ENCODE results near the gene TOR2A.
A peak's percentile ranks its signal among the peaks of the same experiment; 100 is the strongest.

Gene TOR2A

DNA sequence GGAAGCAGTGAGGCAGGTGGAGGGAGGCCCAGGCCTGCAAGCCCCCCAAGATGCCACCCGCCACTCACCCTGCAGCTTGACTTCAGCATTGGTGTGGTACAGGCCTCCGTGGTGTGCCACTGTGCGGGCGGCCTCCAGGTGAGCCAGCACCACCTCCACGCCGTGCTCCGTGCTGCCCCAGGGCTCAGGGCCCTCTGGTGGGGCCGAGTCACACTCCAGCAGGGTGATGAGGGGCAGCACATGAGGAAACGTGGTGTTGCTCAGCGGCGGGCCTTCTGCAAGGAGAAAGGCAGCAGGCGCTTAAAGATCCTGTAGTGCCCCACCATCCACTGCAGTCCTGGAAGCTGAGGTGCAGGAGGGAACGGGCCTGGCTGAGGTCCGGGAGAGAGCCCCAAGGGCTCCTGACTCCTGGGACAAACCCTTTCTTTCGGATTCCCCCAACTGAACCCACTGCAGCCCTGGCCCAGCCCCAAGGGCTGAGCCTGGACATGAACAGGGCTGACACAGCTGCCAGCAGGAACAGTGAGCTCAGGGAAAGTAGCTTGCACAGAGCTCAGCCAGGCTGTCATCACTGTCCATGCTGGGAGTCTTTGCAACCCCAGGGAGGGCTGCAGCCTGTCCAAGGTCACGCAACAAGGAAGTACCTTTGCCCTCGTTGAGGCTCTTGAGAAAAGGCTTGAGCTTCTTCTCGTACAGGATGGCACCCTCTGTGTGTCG, 4.7 kb upstream of the TOR2A start:
- no peak overlapping the region for H3K14ac ChIP-seq (ENCODE audit: low read length)
- H3K9ac ChIP-seq (ENCODE audit: low read depth, low read length, poor library complexity), result no peak overlapping the region
- H3K23ac ChIP-seq (ENCODE audit: low read depth, low read length, poor library complexity), result peak overlapping the region; percentile 35
- peak overlapping the region; percentile 32 for H2AFZ ChIP-seq (ENCODE audit: low read length)
- H3K9me3 ChIP-seq (replicated peaks in 1 of 2; ENCODE audit: control insufficient read depth in 2 of 2, insufficient read depth in 1 of 2, low read depth in 1 of 2, low read length in 2 of 2), result no peaks in the 10 kb centered on the region
- H3K79me1 ChIP-seq (ENCODE audit: low read depth, low read length), result no peaks in the 10 kb centered on the region
- H3K4me3 ChIP-seq (ENCODE audit: low read length in 2 of 2), result no peak overlapping the region
- no peak overlapping the region for H2BK120ac ChIP-seq (ENCODE audit: low read depth, low read length)
- H2BK15ac ChIP-seq (ENCODE audit: low read length), result no peak overlapping the region
- no peak overlapping the region for H3K27ac ChIP-seq (replicated peaks; ENCODE audit: low read length)
- H3K4me2 ChIP-seq (ENCODE audit: insufficient read depth, low read length, poor library complexity, severe bottlenecking), result no peak overlapping the region
- no peak overlapping the region for H4K8ac ChIP-seq (ENCODE audit: low read depth, low read length)
- H4K91ac ChIP-seq (ENCODE audit: low read depth, low read length, poor library complexity), result peak overlapping the region; percentile 68
- no peak overlapping the region for H3K4ac ChIP-seq (ENCODE audit: low read length)
- no peak for DNase-seq (ENCODE audit: low spot score)
- peaks cover 0 to 6% of the 10 kb centered on the region in 2 donors for H3K36me3 ChIP-seq (replicated peaks in 1 of 2; ENCODE audit: control insufficient read depth in 2 of 2, insufficient read depth in 2 of 2, low read length in 2 of 2)
- H3K4me1 ChIP-seq (ENCODE audit: control insufficient read depth in 2 of 2, insufficient read depth in 1 of 2, low read depth in 1 of 2, low read length in 2 of 2), result peaks cover 8 to 17% of the 10 kb centered on the region in 2 donors
- peaks cover 0 to 3% (median 0%) of the 10 kb centered on the region in 3 experiments for H3K27me3 ChIP-seq (ENCODE audit: control insufficient read depth in 3 of 3, insufficient read depth in 3 of 3, low read depth in 1 of 3, low read length in 3 of 3)
- H2BK5ac ChIP-seq (ENCODE audit: low read length), result peak overlapping the region; percentile 49
- no peak overlapping the region for H2BK12ac ChIP-seq (ENCODE audit: low read length)
- H3K18ac ChIP-seq (ENCODE audit: low read length), result no peak overlapping the region
- no CpG with 5 or more reads among the region's 19 CpGs for WGBS, 2 donors (ENCODE audit: extremely low coverage in 2 of 2, insufficient read length in 2 of 2, insufficient replicate concordance in 1 of 2)
- H2AK5ac ChIP-seq (ENCODE audit: low read depth, low read length), result peak overlapping the region; percentile 74

GRCh38 chr9:127738666-127739065, 3.6 kb upstream of the TOR2A start:
- Histone ChIP-seq H4K91ac (ENCODE audit: low read depth, low read length, poor library complexity) (no peak overlapping the region), H3K36me3 (replicated peaks in 1 of 2; ENCODE audit: control insufficient read depth in 2 of 2, insufficient read depth in 2 of 2, low read length in 2 of 2) (peaks cover 0 to 2% of the 10 kb centered on the region in 2 donors), H3K18ac (ENCODE audit: low read length) (peak overlapping the region; percentile 27), H3K27me3 (ENCODE audit: control insufficient read depth in 3 of 3, insufficient read depth in 3 of 3, low read depth in 1 of 3, low read length in 3 of 3) (no peaks in the 10 kb centered on the region), H3K23ac (ENCODE audit: low read depth, low read length, poor library complexity) (no peak overlapping the region), H3K4me3 (ENCODE audit: low read length in 2 of 2) (no peak overlapping the region), H3K14ac (ENCODE audit: low read length) (no peak overlapping the region), H3K27ac (replicated peaks; ENCODE audit: low read length) (no peak overlapping the region), H2BK5ac (ENCODE audit: low read length) (peak overlapping the region; percentile 62), H2BK120ac (ENCODE audit: low read depth, low read length) (no peak overlapping the region), H4K8ac (ENCODE audit: low read depth, low read length) (no peak overlapping the region), H2BK12ac (ENCODE audit: low read length) (peak overlapping the region; percentile 26), H3K4ac (ENCODE audit: low read length) (no peak overlapping the region), H2BK15ac (ENCODE audit: low read length) (peak overlapping the region; percentile 39), H3K4me1 (ENCODE audit: control insufficient read depth in 2 of 2, insufficient read depth in 1 of 2, low read depth in 1 of 2, low read length in 2 of 2) (peaks cover 11 to 21% of the 10 kb centered on the region in 2 donors), H3K4me2 (ENCODE audit: insufficient read depth, low read length, poor library complexity, severe bottlenecking) (no peak overlapping the region), H3K9ac (ENCODE audit: low read depth, low read length, poor library complexity) (peak overlapping the region; percentile 54), H3K79me1 (ENCODE audit: low read depth, low read length) (no peaks in the 10 kb centered on the region), H3K9me3 (replicated peaks in 1 of 2; ENCODE audit: control insufficient read depth in 2 of 2, insufficient read depth in 1 of 2, low read depth in 1 of 2, low read length in 2 of 2) (no peaks in the 10 kb centered on the region), H2AK5ac (ENCODE audit: low read depth, low read length) (peak overlapping the region; percentile 68), H2AFZ (ENCODE audit: low read length) (no peak overlapping the region)
- no peak for DNase-seq (ENCODE audit: low spot score)
- no CpG with 5 or more reads among the region's 13 CpGs for WGBS, 2 donors (ENCODE audit: extremely low coverage in 2 of 2, insufficient read length in 2 of 2, insufficient replicate concordance in 1 of 2)

DNA sequence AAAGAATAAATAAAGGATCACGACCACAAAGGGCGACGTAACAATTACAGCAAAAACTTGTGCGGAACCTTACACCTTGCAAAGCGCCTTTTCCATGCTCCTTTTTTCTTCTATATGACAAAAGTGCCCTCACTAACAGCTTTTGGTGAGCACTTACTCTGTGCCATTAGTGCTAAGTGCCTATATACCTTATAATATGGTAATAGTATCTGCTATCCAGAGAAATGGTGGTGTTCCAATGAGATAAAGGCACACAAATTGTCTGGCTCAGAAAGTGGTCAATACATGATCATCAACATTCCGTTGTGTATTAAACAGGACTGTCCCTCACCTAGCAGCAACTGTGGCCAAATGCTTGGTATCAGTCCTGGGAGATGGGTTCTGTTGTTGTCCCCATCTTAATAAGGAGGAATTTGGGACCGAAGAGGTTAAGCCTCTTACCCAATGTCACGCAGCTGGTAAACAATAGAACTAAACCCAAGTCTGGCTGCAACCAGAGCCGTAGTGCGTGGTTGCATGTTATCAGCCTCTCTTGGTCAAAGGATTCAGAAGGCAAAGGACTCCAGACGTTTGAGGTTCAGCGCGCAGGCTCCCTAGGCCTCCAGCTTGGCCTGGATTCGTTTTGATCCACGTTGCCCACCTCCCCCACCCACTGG, 564 bp upstream of the TOR2A start:
- Histone ChIP-seq H3K18ac (ENCODE audit: low read length) (no peak overlapping the region), H3K4me2 (ENCODE audit: insufficient read depth, low read length, poor library complexity, severe bottlenecking) (peak overlapping the region; percentile 42), H3K79me1 (ENCODE audit: low read depth, low read length) (no peaks in the 10 kb centered on the region), H3K4ac (ENCODE audit: low read length) (no peak overlapping the region), H3K14ac (ENCODE audit: low read length) (no peak overlapping the region), H3K23ac (ENCODE audit: low read depth, low read length, poor library complexity) (peak overlapping the region; percentile 95), H3K4me3 (ENCODE audit: low read length in 2 of 2) (no peak overlapping the region), H2BK5ac (ENCODE audit: low read length) (no peak overlapping the region), H4K91ac (ENCODE audit: low read depth, low read length, poor library complexity) (no peak overlapping the region), H3K27me3 (ENCODE audit: control insufficient read depth in 3 of 3, insufficient read depth in 3 of 3, low read depth in 1 of 3, low read length in 3 of 3) (no peaks in the 10 kb centered on the region), H2BK120ac (ENCODE audit: low read depth, low read length) (no peak overlapping the region), H3K4me1 (ENCODE audit: control insufficient read depth in 2 of 2, insufficient read depth in 1 of 2, low read depth in 1 of 2, low read length in 2 of 2) (peaks cover 12% of the 10 kb centered on the region in 2 donors), H4K8ac (ENCODE audit: low read depth, low read length) (no peak overlapping the region), H2BK15ac (ENCODE audit: low read length) (no peak overlapping the region), H3K9ac (ENCODE audit: low read depth, low read length, poor library complexity) (no peak overlapping the region), H2BK12ac (ENCODE audit: low read length) (no peak overlapping the region), H3K36me3 (replicated peaks in 1 of 2; ENCODE audit: control insufficient read depth in 2 of 2, insufficient read depth in 2 of 2, low read length in 2 of 2) (peaks cover 0 to 2% of the 10 kb centered on the region in 2 donors), H2AK5ac (ENCODE audit: low read depth, low read length) (no peak overlapping the region), H3K27ac (replicated peaks; ENCODE audit: low read length) (no peak overlapping the region), H2AFZ (ENCODE audit: low read length) (peak overlapping the region; percentile 47), H3K9me3 (replicated peaks in 1 of 2; ENCODE audit: control insufficient read depth in 2 of 2, insufficient read depth in 1 of 2, low read depth in 1 of 2, low read length in 2 of 2) (no peaks in the 10 kb centered on the region)
- no peak for DNase-seq (ENCODE audit: low spot score)
- no CpG with 5 or more reads among the region's 15 CpGs for WGBS, 2 donors (ENCODE audit: extremely low coverage in 2 of 2, insufficient read length in 2 of 2, insufficient replicate concordance in 1 of 2)

DNA sequence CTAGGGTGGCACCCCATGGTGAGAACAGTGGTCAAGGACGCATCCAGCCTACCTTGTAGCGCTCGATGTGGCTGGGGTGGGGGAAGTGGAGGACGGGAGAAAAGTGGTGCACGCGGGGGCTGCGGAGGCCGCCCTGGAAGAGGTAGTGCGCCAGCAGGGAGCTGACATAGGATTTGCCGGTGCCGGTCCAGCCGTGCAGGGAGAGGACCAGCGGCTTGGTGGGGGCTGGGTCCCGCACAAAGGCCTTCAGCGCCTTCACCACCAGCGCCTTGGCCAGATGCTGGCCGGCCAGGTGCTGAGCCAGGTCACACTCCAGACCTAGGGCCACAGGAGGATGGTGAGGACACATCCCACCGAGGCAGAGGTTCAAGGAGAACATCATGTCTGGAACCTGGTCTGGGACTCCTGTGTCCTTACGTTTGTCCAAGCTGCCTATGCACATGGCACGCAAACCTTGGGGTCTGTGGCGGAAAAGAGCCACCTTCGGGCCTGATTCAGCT, 797 bp downstream of the TOR2A start:
- Histone ChIP-seq H2BK12ac (ENCODE audit: low read length) (peak overlapping the region; percentile 60), H3K4me1 (ENCODE audit: control insufficient read depth in 2 of 2, insufficient read depth in 1 of 2, low read depth in 1 of 2, low read length in 2 of 2) (peaks cover 12% of the 10 kb centered on the region in 2 donors), H2BK120ac (ENCODE audit: low read depth, low read length) (peak overlapping the region; percentile 62), H2AK5ac (ENCODE audit: low read depth, low read length) (peak overlapping the region; percentile 73), H3K27ac (replicated peaks; ENCODE audit: low read length) (no peak overlapping the region), H2AFZ (ENCODE audit: low read length) (peak overlapping the region; percentile 99), H2BK5ac (ENCODE audit: low read length) (peak overlapping the region; percentile 98), H2BK15ac (ENCODE audit: low read length) (peak overlapping the region; percentile 88), H3K9ac (ENCODE audit: low read depth, low read length, poor library complexity) (peak overlapping the region; percentile 50), H3K18ac (ENCODE audit: low read length) (peak overlapping the region; percentile 88), H3K79me1 (ENCODE audit: low read depth, low read length) (peaks cover 2% of the 10 kb centered on the region), H3K14ac (ENCODE audit: low read length) (no peak overlapping the region), H4K8ac (ENCODE audit: low read depth, low read length) (peak overlapping the region; percentile 73), H3K27me3 (ENCODE audit: control insufficient read depth in 3 of 3, insufficient read depth in 3 of 3, low read depth in 1 of 3, low read length in 3 of 3) (no peaks in the 10 kb centered on the region), H4K91ac (ENCODE audit: low read depth, low read length, poor library complexity) (peak overlapping the region; percentile 90), H3K9me3 (replicated peaks in 1 of 2; ENCODE audit: control insufficient read depth in 2 of 2, insufficient read depth in 1 of 2, low read depth in 1 of 2, low read length in 2 of 2) (no peaks in the 10 kb centered on the region), H3K23ac (ENCODE audit: low read depth, low read length, poor library complexity) (no peak overlapping the region), H3K4me2 (ENCODE audit: insufficient read depth, low read length, poor library complexity, severe bottlenecking) (peak overlapping the region; percentile 69), H3K4ac (ENCODE audit: low read length) (peak overlapping the region; percentile 99), H3K4me3 (ENCODE audit: low read length in 2 of 2) (peak overlapping the region in 1 of 2 donors; percentile 75), H3K36me3 (replicated peaks in 1 of 2; ENCODE audit: control insufficient read depth in 2 of 2, insufficient read depth in 2 of 2, low read length in 2 of 2) (peaks cover 0 to 2% of the 10 kb centered on the region in 2 donors)
- WGBS, 2 donors (ENCODE audit: extremely low coverage in 2 of 2, insufficient read length in 2 of 2, insufficient replicate concordance in 1 of 2), result no CpG with 5 or more reads among the region's 22 CpGs
- no peak for DNase-seq (ENCODE audit: low spot score)

All from neuronal stem cell (in vitro differentiated cells).